Aorta (tissue), 5 donors: ENCODE results near the gene NUDCD2. TPM values are rescaled to one million over a fixed set of nuclear protein-coding genes. Genes with fewer than 3 reads are reported as not detected.
A peak's percentile ranks its signal among the peaks of the same experiment; 100 is the strongest.

Experiments
- ATAC-seq: fragments of 200-7000 bp; cut with Tn5 transposase; one replicate; pipeline ENCODE4 v1.9.1; 2022; ENCODE audit warnings: moderate library complexity; ENCODE audit not compliant: low FRiP score
- DNase-seq, 2 donors: peaks; one replicate each; pipeline ENCODE4 v3.0.0-alpha.2; 2020
- H3K27ac ChIP-seq, 2 donors: one replicate each; pipeline ENCODE4 v1.5.1; 2013; ENCODE audit warnings: low read length in 2 of 2, mild to moderate bottlenecking in 2 of 2, moderate library complexity in 2 of 2, control low read depth in 1 of 2, inconsistent platforms in 1 of 2, low read depth in 1 of 2
- H3K27me3 ChIP-seq, 2 donors: one replicate each; pipeline ENCODE4 v1.6.1; 2013; ENCODE audit warnings: control low read depth in 1 of 2, low read length in 1 of 2, mild to moderate bottlenecking in 1 of 2, moderate library complexity in 1 of 2; ENCODE audit not compliant: insufficient read depth in 2 of 2, control insufficient read depth in 1 of 2
- H3K36me3 ChIP-seq, 2 donors: one replicate each; pipeline ENCODE4 v1.6.1; 2013; ENCODE audit warnings: control low read depth in 1 of 2, low read length in 1 of 2, mild to moderate bottlenecking in 1 of 2; ENCODE audit not compliant: insufficient read depth in 2 of 2, control insufficient read depth in 1 of 2
- H3K4me1 ChIP-seq, 2 donors: one replicate each; pipeline ENCODE4 v1.6.1; 2013; ENCODE audit warnings: low read length in 2 of 2, control low read depth in 1 of 2, mild to moderate bottlenecking in 1 of 2, moderate library complexity in 1 of 2; ENCODE audit not compliant: insufficient read depth in 2 of 2, control insufficient read depth in 1 of 2
- H3K4me3 ChIP-seq, 2 donors: one replicate each; pipeline ENCODE4 v1.5.1; 2013; ENCODE audit warnings: low read length in 2 of 2, control low read depth in 1 of 2, mild to moderate bottlenecking in 1 of 2
- H3K9me3 ChIP-seq: one replicate; pipeline ENCODE4 v1.6.1; 2013; ENCODE audit warnings: mild to moderate bottlenecking, low read length; ENCODE audit not compliant: control insufficient read depth
- WGBS, 2 donors: extraction: QIAGEN DNeasy Blood & Tissue Kit; methylation state at CpG; one replicate each; pipeline ENCODE4 v1.1.7; 2013; 5-methylcytosine and 5-hydroxymethylcytosine counted together
- intact Hi-C, 2 donors: fragments of 100-400 bp; cut with DNase I; formaldehyde crosslinking; loops; one replicate each; pipeline versions ENCODE4 v1.14.2 to v1.15.0; 2022
- polyA plus RNA-seq, 2 donors: library from polyadenylated mRNA; stranded (reverse); fragments of 200-250 nt; gene quantifications; one replicate each; pipeline ENCODE4 v1.2.3, GENCODE V29; 2013
- total RNA-seq, 2 donors: library from RNA; stranded (reverse); fragmentation: NEBNext Ultra II Directional; extraction: Animal tissue kit (Norgen Biotek cat#: 25700); gene quantifications; one replicate each; pipeline ENCODE4 v1.2.1, GENCODE V29; 2021
- donor health status: healthy with polysubstance abuse.
- donor health status: Bipolar disorder and iron deficiency.
- donor health status: DM: no; HTN: no; CAD: no.
- donor health status: DM: no; HTN: no; CAD: no.
- donor health status: DM: yes; HTN: yes; CAD: no.

NUDCD2 gene
- total and polyA plus RNA-seq, 4 donors: 7.7 to 20.7 (median 11.8) TPM

DNA sequence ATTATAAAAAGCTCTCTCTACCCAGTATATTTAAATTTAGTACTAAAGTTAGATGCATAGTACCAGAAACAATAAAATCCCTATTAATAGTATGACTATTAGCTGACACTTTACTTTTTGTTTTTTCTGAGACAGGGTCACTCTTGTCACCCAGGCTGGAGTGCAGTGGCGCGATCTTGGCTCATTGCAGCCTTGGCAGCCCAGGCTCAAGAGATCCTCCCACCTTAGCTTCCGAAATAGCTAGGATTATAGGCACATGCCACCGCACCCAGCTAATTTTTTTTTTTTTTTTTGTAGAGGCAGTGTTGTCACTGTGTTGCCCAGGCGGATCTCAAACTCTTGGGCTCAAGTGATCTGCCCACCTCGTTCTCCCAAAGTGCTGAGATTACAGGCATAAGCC lies 14.6 kb downstream of the NUDCD2 start:
- H3K4me3 ChIP-seq: no peak overlapping the region
- peaks cover 2 to 3% of the 10 kb centered on the region in 2 donors for H3K36me3 ChIP-seq
- no peaks in the 10 kb centered on the region for H3K27me3 ChIP-seq
- WGBS, 2 donors: 89 to 91% methylated on average over 6 of the region's 6 CpGs
- ATAC-seq: no peak
- intact Hi-C loops: no loop called here
- H3K9me3 ChIP-seq: no peaks in the 10 kb centered on the region
- no peak overlapping the region for H3K27ac ChIP-seq
- DNase-seq: no peak
- peaks cover 0 to 3% of the 10 kb centered on the region in 2 donors for H3K4me1 ChIP-seq

DNA sequence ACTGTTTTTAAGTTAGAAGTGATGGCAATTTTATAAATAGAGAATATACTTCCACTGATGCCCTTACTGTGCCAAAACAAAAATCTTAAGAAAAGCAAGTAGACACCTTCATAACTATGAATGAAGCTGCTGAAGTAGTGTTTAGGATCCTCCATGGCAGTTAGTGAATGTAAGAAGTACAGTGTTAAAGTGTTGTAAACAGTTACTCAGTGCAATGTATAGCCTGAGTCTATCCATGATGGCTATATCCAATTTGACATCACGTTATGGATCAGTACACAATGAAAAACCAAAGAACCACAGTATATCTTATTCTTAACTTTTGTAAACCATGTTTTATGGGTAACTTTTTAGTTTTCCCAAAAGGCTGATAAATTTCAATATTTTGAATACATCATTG lies 15.4 kb downstream of the NUDCD2 start:
- peaks cover 2 to 3% of the 10 kb centered on the region in 2 donors for H3K36me3 ChIP-seq
- H3K4me1 ChIP-seq: peaks cover 2 to 3% of the 10 kb centered on the region in 2 donors
- intact Hi-C loops: no loop called here
- H3K4me3 ChIP-seq: no peak overlapping the region
- H3K9me3 ChIP-seq: no peaks in the 10 kb centered on the region
- WGBS, 2 donors: 84 to 91% methylated on average over 1 of the region's 1 CpG
- DNase-seq: no peak
- no peaks in the 10 kb centered on the region for H3K27me3 ChIP-seq
- ATAC-seq: no peak
- no peak overlapping the region for H3K27ac ChIP-seq

DNA sequence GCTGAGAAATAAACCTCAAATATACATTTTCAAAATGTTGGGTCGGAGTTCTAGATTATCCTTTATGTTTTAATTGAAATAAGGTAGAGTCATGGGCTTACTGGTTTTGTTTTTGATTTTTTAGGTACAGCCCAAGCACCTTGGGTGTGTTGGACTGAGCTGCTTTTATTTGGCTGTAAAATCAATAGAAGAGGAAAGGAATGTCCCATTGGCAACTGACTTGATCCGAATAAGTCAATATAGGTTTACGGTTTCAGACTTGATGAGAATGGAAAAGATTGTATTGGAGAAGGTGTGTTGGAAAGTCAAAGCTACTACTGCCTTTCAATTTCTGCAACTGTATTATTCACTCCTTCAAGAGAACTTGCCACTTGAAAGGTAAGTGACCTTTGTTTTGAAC lies 18.9 kb downstream of the NUDCD2 start:
- no peaks in the 10 kb centered on the region for H3K9me3 ChIP-seq
- H3K36me3 ChIP-seq: peaks cover 0 to 2% of the 10 kb centered on the region in 2 donors
- no peak for ATAC-seq
- no peak for DNase-seq
- H3K27ac ChIP-seq: no peak overlapping the region
- WGBS, 2 donors: 94 to 95% methylated on average over 3 of the region's 3 CpGs
- H3K4me3 ChIP-seq: no peak overlapping the region
- no peaks in the 10 kb centered on the region for H3K27me3 ChIP-seq
- H3K4me1 ChIP-seq: peaks cover 6% of the 10 kb centered on the region in 2 donors
- intact Hi-C loops: no loop called here

DNA sequence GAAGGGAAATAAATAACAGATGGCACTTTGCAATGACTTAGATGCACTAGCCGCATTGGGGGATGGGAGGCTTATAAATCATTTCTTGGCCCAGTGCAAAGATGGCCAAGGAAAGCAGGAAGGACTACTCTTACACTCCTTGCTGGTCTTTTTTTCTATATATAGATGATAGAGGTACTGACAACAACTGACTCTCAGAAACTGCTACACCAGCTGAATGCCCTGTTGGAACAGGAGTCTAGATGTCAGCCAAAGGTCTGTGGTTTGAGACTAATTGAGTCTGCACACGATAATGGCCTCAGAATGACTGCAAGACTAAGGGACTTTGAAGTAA lies 20.8 kb downstream of the NUDCD2 start:
- no peaks in the 10 kb centered on the region for H3K27me3 ChIP-seq
- no peak overlapping the region for H3K27ac ChIP-seq
- no peak for DNase-seq
- no peaks in the 10 kb centered on the region for H3K9me3 ChIP-seq
- ATAC-seq: no peak
- H3K4me3 ChIP-seq: no peak overlapping the region
- intact Hi-C loops: no loop called here
- WGBS, 2 donors: 51 to 55% methylated on average over 2 of the region's 2 CpGs
- H3K4me1 ChIP-seq: peaks cover 6% of the 10 kb centered on the region in 2 donors
- no peaks in the 10 kb centered on the region for H3K36me3 ChIP-seq

DNA sequence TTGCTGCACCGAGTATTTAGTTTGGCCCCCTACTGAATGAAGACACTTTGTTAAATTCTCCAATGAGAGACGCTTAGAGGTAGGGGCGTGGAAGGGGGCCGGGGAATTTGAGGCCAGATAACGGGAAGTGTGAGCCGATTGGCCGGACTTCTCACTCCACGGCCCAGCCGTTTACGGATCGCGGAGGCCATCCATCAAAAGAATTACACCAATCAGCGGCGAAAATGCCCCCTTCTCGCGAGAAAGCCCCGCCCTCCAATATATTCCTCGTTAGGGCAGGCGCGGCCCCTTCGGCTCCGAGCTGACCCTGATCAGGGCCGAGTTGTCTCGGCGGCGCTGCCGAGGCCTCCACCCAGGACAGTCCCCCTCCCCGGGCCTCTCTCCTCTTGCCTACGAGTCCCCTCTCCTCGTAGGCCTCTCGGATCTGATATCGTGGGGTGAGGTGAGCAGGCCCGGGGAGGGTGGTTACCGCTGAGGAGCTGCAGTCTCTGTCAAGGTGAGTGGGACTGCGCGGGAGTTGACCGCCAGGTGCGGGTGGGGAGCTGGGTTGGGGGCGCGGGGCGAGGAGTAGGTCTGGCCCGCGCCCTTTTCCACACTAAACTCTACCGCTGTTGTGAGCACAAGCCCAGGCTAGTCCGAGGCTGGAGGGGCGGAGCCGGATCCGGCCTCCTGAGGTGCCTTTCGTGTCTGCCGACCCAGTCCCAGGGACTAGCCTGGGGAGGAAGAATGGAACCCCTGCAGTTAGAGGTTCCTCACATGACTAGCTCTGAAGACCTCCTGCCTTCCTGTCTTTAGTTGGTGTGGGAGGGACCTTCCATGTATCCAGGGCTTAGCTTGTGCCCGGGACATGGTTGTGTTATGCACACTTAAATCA lies 22.4 kb downstream of the NUDCD2 start, which contains the start of gene CCNG1:
Gene CCNG1 (plus strand): TSS at position 287 of the 874 bp plus-strand sequence. CDS start 1,662 bp downstream, outside the sequence.
- DNase-seq: peak; percentile 96
- no peaks in the 10 kb centered on the region for H3K9me3 ChIP-seq
- H3K36me3 ChIP-seq: no peaks in the 10 kb centered on the region
- ATAC-seq: peak; percentile 98
- peak within 1 kb of the TSS; percentile 62 to 93 for H3K4me3 ChIP-seq
- peaks cover 6% of the 10 kb centered on the region in 2 donors for H3K4me1 ChIP-seq
- H3K27ac ChIP-seq: peak within 1 kb of the TSS; percentile 44 to 53
- WGBS, 2 donors: 1% methylated on average over 51 of the region's 51 CpGs
- intact Hi-C loops: loop anchor here in 1 of 2 donors (2.0 kb wide), 1 partner anchor 67 kb away; the partner anchor contains the start of gene MAT2B
- H3K27me3 ChIP-seq: no peaks in the 10 kb centered on the region

DNA sequence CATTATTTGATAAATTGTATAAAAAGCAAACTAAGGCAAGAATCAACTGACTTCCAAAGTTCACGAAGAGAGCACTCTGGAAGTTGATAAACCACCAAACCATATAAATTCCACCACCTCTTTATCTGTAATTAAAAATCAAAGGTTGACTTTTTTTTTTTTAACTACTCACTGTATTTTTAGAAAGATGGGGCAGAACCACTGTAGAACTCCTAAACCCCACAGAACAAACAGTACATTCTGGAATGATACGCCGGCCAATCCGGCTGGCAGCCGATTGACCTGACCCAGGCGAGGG lies 22.9 kb downstream of the NUDCD2 start:
- H3K27ac ChIP-seq: no peak overlapping the region
- intact Hi-C loops: loop anchor here in 1 of 2 donors (2.0 kb wide), 1 partner anchor 68 kb away; the partner anchor contains the start of gene MAT2B
- H3K36me3 ChIP-seq: no peaks in the 10 kb centered on the region
- no peak for ATAC-seq
- no peaks in the 10 kb centered on the region for H3K27me3 ChIP-seq
- 1% methylated on average over 6 of the region's 6 CpGs for whole genome bisulfite sequencing, 2 donors
- peaks cover 6% of the 10 kb centered on the region in 2 donors for H3K4me1 ChIP-seq
- no peaks in the 10 kb centered on the region for H3K9me3 ChIP-seq
- DNase-seq: no peak
- peak overlapping the region; percentile 16 to 93 for H3K4me3 ChIP-seq

DNA sequence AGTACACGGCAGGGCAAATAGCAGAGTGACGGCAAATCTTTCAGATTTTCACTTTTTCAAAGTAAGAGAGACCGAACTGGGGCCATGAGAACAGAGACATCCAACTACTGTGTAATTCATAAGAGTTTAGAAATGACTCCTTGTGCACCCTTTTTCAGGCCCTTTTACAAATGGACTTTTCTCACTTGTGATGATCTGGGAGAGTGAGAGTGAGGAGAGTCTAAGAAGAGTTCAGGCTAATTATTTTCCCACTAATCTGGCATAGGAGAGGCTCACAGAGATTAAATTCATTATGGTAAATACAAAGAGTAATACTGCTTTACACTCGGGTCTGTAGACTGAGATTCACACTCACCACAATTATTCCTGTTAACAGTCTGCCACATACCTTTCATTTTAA lies 23.4 kb downstream of the NUDCD2 start:
- Histone ChIP-seq H3K36me3 (no peaks in the 10 kb centered on the region), H3K4me3 (peak overlapping the region in 1 of 2 donors; percentile 16), H3K27ac (no peak overlapping the region), H3K27me3 (no peaks in the 10 kb centered on the region), H3K4me1 (peaks cover 6% of the 10 kb centered on the region in 2 donors), H3K9me3 (no peaks in the 10 kb centered on the region)
- ATAC-seq (no peak), DNase-seq (no peak)
- WGBS, 2 donors: 67 to 75% methylated on average over 4 of the region's 4 CpGs
- intact Hi-C loops: loop anchor here in 1 of 2 donors (2.0 kb wide), 1 partner anchor 68 kb away; the partner anchor contains the start of gene MAT2B

DNA sequence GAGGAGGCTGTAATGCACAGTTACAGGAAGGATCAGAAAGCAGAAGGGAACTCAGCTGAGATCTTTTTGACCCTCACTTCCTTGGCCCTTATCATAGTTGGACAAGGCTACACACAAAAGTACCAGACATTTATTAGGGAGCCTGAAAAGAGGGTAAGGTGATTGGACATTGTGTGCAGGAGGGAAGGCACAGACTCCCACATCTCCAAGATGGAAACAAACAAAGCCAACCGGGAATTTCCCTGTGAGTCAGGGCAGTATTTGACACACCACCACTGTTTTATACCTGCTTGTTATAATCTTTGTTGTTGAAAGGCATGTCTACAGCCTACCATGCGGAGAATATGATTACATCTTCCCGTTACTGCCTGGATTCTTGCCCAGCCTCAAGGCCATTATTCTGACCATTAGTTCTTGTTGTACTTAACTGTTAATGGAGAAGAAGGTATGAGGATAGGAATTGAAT lies 25.5 kb downstream of the NUDCD2 start:
- H3K4me1 ChIP-seq: peaks cover 3 to 4% of the 10 kb centered on the region in 2 donors
- DNase-seq (no peak), ATAC-seq (no peak)
- no peak overlapping the region for H3K27ac ChIP-seq
- intact Hi-C loops: no loop called here
- H3K36me3 ChIP-seq: no peaks in the 10 kb centered on the region
- H3K27me3 ChIP-seq: no peaks in the 10 kb centered on the region
- WGBS, 2 donors: 43 to 51% methylated on average over 3 of the region's 3 CpGs
- no peaks in the 10 kb centered on the region for H3K9me3 ChIP-seq
- H3K4me3 ChIP-seq: no peak overlapping the region

DNA sequence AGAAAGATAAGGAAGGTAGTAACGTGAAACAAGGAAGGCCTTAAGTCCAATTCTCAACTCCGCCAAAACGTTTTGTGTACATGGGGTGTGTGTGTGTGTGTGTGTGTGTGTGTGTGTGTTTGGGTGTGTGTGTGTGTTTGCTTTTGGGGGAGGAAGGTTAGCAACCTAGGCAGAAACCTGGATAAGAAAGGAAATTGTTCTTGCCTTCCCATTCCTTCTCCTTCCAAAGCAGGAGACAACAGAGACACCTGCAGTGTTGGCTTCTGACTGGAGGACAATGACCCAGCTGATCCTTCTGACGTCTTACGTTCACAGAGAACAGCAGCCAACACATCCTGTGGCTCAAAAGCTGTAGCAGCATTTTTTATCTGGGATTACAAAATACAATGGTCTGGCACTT lies 26.6 kb downstream of the NUDCD2 start:
- 54 to 59% methylated on average over 5 of the region's 5 CpGs for WGBS, 2 donors
- H3K27ac ChIP-seq: no peak overlapping the region
- ATAC-seq (no peak), DNase-seq (no peak)
- no peaks in the 10 kb centered on the region for H3K9me3 ChIP-seq
- H3K27me3 ChIP-seq: no peaks in the 10 kb centered on the region
- no peaks in the 10 kb centered on the region for H3K36me3 ChIP-seq
- no peaks in the 10 kb centered on the region for H3K4me1 ChIP-seq
- H3K4me3 ChIP-seq: no peak overlapping the region
- intact Hi-C loops: no loop called here
